Thoracic aorta (tissue), 2 donors: ENCODE results near the gene ISCA2. TPM values are rescaled to one million over a fixed set of nuclear protein-coding genes. Genes with fewer than 3 reads are reported as not detected.
A peak's percentile ranks its signal among the peaks of the same experiment; 100 is the strongest.

Experiments used
- ATAC-seq: fragments of 150-250 bp; one replicate; pipeline ENCODE4 v1.8.0; 2017; ENCODE audit warnings: low read depth; ENCODE audit not compliant: insufficient number of reproducible peaks, low FRiP score
- DNase-seq: peaks from one replicate; pipeline ENCODE4 v3.0.0-alpha.2; 2020; ENCODE audit warnings: low spot score
- H3K27ac ChIP-seq, 2 donors: fragments of 200-600 bp; sonication (generic); 1 replicate in 1 of 2; 2 replicates in 1 of 2; pipeline ENCODE4 v1.5.1; 2016; ENCODE audit warnings: mild to moderate bottlenecking in 2 of 2, moderate library complexity in 2 of 2
- H3K27me3 ChIP-seq: fragments of 200-600 bp; sonication (generic); replicated peaks from 2 replicates; pipeline ENCODE4 v1.6.0; 2016; ENCODE audit warnings: mild to moderate bottlenecking; ENCODE audit not compliant: insufficient read depth
- H3K36me3 ChIP-seq: fragments of 200-600 bp; sonication (generic); one replicate; pipeline ENCODE4 v1.5.1; 2016
- H3K4me1 ChIP-seq, 2 donors: fragments of 200-600 bp; sonication (generic); 1 replicate in 1 of 2; 2 replicates in 1 of 2; pipeline versions ENCODE4 v1.5.1 to v1.6.0; 2016; ENCODE audit warnings: low read depth in 2 of 2, mild to moderate bottlenecking in 1 of 2; ENCODE audit not compliant: control insufficient read depth in 1 of 2
- H3K4me3 ChIP-seq: fragments of 200-600 bp; sonication (generic); 2 replicates; pipeline ENCODE4 v1.5.1; 2016; ENCODE audit warnings: mild to moderate bottlenecking
- H3K9me3 ChIP-seq: fragments of 200-600 bp; sonication (generic); 2 replicates; pipeline ENCODE4 v1.5.1; 2016
- CTCF ChIP-seq: fragments of 200-600 bp; sonication (generic); IDR thresholded peaks from one replicate; pipeline ENCODE4 v1.5.1; 2019; ENCODE audit warnings: antibody characterized with exemption
- total RNA-seq, 2 donors: library from RNA; depleted of rRNA; stranded (reverse); fragments of >200 nt; gene quantifications; one replicate each; pipeline versions ENCODE4 v1.1.0 to v1.2.3, GENCODE V29; 2016

ISCA2 gene
- total RNA-seq, 2 donors from 2014 or later = 6.5 to 22.2 TPM

GRCh38 chr14:74465335-74465734 is 28.2 kb upstream of the ISCA2 start:
- Histone ChIP-seq H3K4me1 (peaks cover 15 to 24% of the 10 kb centered on the region in 2 donors), H3K9me3 (no peaks in the 10 kb centered on the region)
- TF ChIP-seq CTCF = no peak

GRCh38 chr14:74468513-74468912 is 25.1 kb upstream of the ISCA2 start:
- ATAC-seq (no peak), DNase-seq (no peak)
- H3K27ac ChIP-seq = peak overlapping the region; percentile 6 to 28
- TF ChIP-seq CTCF = no peak
- no peak overlapping the region for H3K4me3 ChIP-seq
- no peaks in the 10 kb centered on the region for H3K9me3 ChIP-seq
- H3K4me1 ChIP-seq = peaks cover 20 to 38% of the 10 kb centered on the region in 2 donors
- H3K27me3 ChIP-seq = no peaks in the 10 kb centered on the region
- no peaks in the 10 kb centered on the region for H3K36me3 ChIP-seq

More at GRCh38 chr14:74465335-74465734, 28.2 kb upstream of the ISCA2 start:
- H3K27ac ChIP-seq = no peak overlapping the region
- DNase-seq (no peak), ATAC-seq (no peak)
- H3K4me3 ChIP-seq = no peak overlapping the region
- H3K36me3 ChIP-seq = no peaks in the 10 kb centered on the region
- no peaks in the 10 kb centered on the region for H3K27me3 ChIP-seq

- ATAC-seq (peak; percentile 52), DNase-seq (no peak)
- Histone ChIP-seq H3K27me3 (no peaks in the 10 kb centered on the region), H3K4me1 (peaks cover 20 to 44% of the 10 kb centered on the region in 2 donors), H3K4me3 (peak overlapping the region; percentile 14), H3K27ac (peak overlapping the region; percentile 33 to 80), H3K36me3 (no peaks in the 10 kb centered on the region), H3K9me3 (no peaks in the 10 kb centered on the region)
- TF ChIP-seq CTCF = no peak
Observed at GRCh38 chr14:74469548-74470518, 23.7 kb upstream of the ISCA2 start.

- no peak for ATAC-seq
- no peak overlapping the region for H3K4me3 ChIP-seq
- H3K27ac ChIP-seq = no peak overlapping the region
- H3K4me1 ChIP-seq = peaks cover 20 to 62% of the 10 kb centered on the region in 2 donors
- no peak for TF ChIP-seq CTCF
- H3K9me3 ChIP-seq = no peaks in the 10 kb centered on the region
- no peaks in the 10 kb centered on the region for H3K36me3 ChIP-seq
- DNase-seq = no peak
- H3K27me3 ChIP-seq = no peaks in the 10 kb centered on the region
Observed at GRCh38 chr14:74472601-74473000, 21.0 kb upstream of the ISCA2 start.

- DNase-seq (no peak), ATAC-seq (no peak)
- Histone ChIP-seq H3K9me3 (no peaks in the 10 kb centered on the region), H3K36me3 (peaks cover 6% of the 10 kb centered on the region), H3K27ac (peak overlapping the region in 1 of 2 donors; percentile 38), H3K4me3 (no peak overlapping the region), H3K4me1 (peaks cover 10 to 47% of the 10 kb centered on the region in 2 donors), H3K27me3 (no peaks in the 10 kb centered on the region)
- TF ChIP-seq CTCF = no peak
Observed at GRCh38 chr14:74474376-74474775, 19.2 kb upstream of the ISCA2 start.
